ENCODE results near the gene GAPDHS. TPM values are rescaled to one million over a fixed set of nuclear protein-coding genes. Genes with fewer than 3 reads are reported as not detected.

GAPDHS gene
- total RNA-seq, 1 donor from 2014 or later, result not detected

DNA sequence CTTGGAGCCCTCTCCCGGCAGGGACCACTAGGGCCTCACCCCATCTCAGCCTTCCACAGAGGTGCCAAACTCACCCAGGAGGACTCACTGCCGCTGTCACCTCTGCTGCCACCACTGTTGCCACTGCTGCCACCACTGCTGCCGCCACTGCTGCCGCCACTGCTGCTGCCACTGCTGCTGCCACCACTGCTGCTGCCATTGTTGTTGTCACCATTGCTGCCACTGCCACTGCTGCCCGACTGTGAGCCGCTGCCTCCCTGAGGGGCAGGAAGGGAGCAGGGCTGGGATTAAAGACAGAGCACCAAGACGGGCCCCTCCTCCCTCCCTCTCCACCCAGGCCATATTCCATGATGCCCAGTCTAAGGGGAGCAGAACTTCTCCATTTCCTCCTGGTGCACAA is 21.9 kb upstream of the GAPDHS start:
- intact Hi-C loops (cut with DNase I), result no loop called here
- DNase-seq, result no peak
- TF ChIP-seq, protein P1, sequence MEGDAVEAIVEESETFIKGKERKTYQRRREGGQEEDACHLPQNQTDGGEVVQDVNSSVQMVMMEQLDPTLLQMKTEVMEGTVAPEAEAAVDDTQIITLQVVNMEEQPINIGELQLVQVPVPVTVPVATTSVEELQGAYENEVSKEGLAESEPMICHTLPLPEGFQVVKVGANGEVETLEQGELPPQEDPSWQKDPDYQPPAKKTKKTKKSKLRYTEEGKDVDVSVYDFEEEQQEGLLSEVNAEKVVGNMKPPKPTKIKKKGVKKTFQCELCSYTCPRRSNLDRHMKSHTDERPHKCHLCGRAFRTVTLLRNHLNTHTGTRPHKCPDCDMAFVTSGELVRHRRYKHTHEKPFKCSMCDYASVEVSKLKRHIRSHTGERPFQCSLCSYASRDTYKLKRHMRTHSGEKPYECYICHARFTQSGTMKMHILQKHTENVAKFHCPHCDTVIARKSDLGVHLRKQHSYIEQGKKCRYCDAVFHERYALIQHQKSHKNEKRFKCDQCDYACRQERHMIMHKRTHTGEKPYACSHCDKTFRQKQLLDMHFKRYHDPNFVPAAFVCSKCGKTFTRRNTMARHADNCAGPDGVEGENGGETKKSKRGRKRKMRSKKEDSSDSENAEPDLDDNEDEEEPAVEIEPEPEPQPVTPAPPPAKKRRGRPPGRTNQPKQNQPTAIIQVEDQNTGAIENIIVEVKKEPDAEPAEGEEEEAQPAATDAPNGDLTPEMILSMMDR (IDR thresholded peaks at IDR 0.05), result no peak

DNA sequence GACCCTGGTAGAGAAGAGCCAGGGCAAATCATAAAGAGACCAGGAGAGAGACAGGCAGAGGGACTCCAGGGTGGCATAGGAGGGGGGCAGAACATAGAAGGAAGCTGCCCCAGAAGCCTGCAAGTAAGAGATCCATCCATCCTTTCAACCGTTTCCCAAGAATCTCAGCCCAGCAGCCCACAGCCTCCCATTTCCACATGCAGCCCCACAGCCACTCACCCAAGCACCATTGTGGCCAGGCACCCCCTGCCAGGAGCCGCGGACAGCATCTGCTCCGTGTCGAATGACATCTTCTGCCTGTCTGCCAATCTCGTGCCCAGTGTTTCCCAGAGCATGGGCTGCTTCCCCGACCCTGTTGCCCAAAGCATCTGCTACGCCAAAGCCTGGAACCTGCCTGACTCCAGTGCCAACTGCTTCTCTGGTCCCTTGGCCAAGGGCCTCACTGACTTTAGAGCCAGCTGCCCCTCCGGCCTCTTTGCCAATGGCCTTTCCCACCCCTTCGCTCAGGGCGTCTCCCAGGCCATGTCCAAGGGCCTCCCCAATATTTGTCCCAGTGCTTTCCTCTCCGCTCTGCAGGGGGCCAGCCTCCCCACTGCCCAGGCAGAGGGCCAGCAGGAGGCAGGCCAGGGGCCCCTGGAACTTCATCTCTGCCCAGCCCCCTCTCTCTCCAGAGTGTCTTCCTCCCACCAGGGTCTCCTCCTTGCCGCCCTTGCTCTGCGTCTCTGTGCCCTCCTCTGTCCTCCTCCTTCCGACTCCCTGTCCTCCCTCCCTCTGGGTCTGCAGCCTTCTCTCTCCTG is 20.2 kb upstream of the GAPDHS start:
- no peak for ATAC-seq
- no peak overlapping the region for H3K4me3 ChIP-seq
- no peak overlapping the region for H3K27ac ChIP-seq
- H3K36me3 ChIP-seq, result no peaks in the 10 kb centered on the region
- H3K27me3 ChIP-seq, result peaks cover 29% of the 10 kb centered on the region
- no peak for DNase-seq
- TF ChIP-seq, protein P1 (IDR thresholded peaks at IDR 0.05), result no peak
- intact Hi-C loops (cut with DNase I), result no loop called here
- H3K9me3 ChIP-seq, result no peaks in the 10 kb centered on the region
- no peaks in the 10 kb centered on the region for H3K4me1 ChIP-seq

More for the DNA sequence above, 21.9 kb upstream of the GAPDHS start:
- Histone ChIP-seq H3K9me3 (no peaks in the 10 kb centered on the region), H3K36me3 (no peaks in the 10 kb centered on the region), H3K27me3 (peaks cover 29% of the 10 kb centered on the region), H3K4me1 (no peaks in the 10 kb centered on the region), H3K27ac (no peak overlapping the region), H3K4me3 (no peak overlapping the region)
- no peak for ATAC-seq

- peak; percentile 6 for ATAC-seq
- no peaks in the 10 kb centered on the region for H3K4me1 ChIP-seq
- TF ChIP-seq, protein P1 (IDR thresholded peaks at IDR 0.05), result no peak
- no peaks in the 10 kb centered on the region for H3K36me3 ChIP-seq
- intact Hi-C loops (cut with DNase I), result no loop called here
- H3K4me3 ChIP-seq, result no peak within 1 kb of the TSS
- H3K9me3 ChIP-seq, result no peaks in the 10 kb centered on the region
- H3K27me3 ChIP-seq, result peaks cover 29% of the 10 kb centered on the region
- H3K27ac ChIP-seq, result no peak within 1 kb of the TSS
- DNase-seq, result no peak
These were observed 19.5 kb upstream of the GAPDHS start, which contains the start of gene DMKN for GRCh38 chr19:35513628-35514281. Gene DMKN (minus strand): TSS chr19:35513649. CDS start chr19:35513475, 174 bp downstream.

- ATAC-seq, result peak; percentile 2
- Histone ChIP-seq H3K36me3 (no peaks in the 10 kb centered on the region), H3K4me3 (no peak overlapping the region), H3K9me3 (no peaks in the 10 kb centered on the region), H3K27ac (no peak overlapping the region), H3K4me1 (no peaks in the 10 kb centered on the region), H3K27me3 (peaks cover 35% of the 10 kb centered on the region)
- intact Hi-C loops (cut with DNase I), result no loop called here
- TF ChIP-seq, protein P1 (IDR thresholded peaks at IDR 0.05), result no peak
- no peak for DNase-seq
These were observed 18.9 kb upstream of the GAPDHS start for GRCh38 chr19:35514282-35514809.

- TF ChIP-seq, protein P1 (IDR thresholded peaks at IDR 0.05), result no peak
- no peak for DNase-seq
- Histone ChIP-seq H3K27me3 (peaks cover 27% of the 10 kb centered on the region), H3K36me3 (no peaks in the 10 kb centered on the region), H3K4me3 (no peak overlapping the region), H3K9me3 (no peaks in the 10 kb centered on the region), H3K27ac (no peak overlapping the region), H3K4me1 (no peaks in the 10 kb centered on the region)
- intact Hi-C loops (cut with DNase I), result no loop called here
- ATAC-seq, result no peak
These were observed 16.9 kb upstream of the GAPDHS start for GRCh38 chr19:35516310-35516709.
